HG03432 (cell line): ENCODE results near the gene PRRC2A.

ENCODE experiments used
- ATAC-seq: cut with Tn5 transposase; IDR thresholded peaks from one replicate; pipeline ENCODE4 v1.9.1; 2021; ENCODE audit warnings: mild to moderate bottlenecking, moderate library complexity; ENCODE audit not compliant: unreplicated experiment

PRRC2A gene

DNA sequence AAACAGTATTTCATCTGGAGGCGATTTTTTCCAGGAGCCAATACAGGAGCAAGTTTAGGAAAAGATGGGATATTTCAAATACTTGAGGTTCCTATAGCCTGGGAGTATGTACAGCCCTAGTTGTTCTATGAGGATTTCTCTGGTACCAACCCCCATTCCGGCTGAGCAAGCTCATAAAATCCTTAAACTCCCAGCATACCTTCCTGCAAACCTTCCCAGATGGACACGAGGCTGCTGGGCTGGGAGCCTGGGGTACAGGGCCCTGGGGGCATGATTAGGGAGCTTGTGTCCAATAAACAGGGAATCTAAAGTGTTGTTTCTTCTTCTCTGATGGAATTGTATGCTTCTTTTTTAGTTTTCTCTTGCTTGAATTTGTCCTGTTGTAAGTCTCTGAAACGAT, 1.5 kb downstream of the PRRC2A start:
- ATAC-seq, result no peak

- ATAC-seq, result no peak
Observed at GRCh38 chr6:31622684-31623091, 2.2 kb downstream of the PRRC2A start.

- no peak for ATAC-seq
Observed at GRCh38 chr6:31624070-31624469, 3.6 kb downstream of the PRRC2A start.

- no peak for ATAC-seq
Observed at GRCh38 chr6:31626952-31627351, 6.4 kb downstream of the PRRC2A start.

GRCh38 chr6:31627690-31628287, 7.3 kb downstream of the PRRC2A start:
- no peak for ATAC-seq

DNA sequence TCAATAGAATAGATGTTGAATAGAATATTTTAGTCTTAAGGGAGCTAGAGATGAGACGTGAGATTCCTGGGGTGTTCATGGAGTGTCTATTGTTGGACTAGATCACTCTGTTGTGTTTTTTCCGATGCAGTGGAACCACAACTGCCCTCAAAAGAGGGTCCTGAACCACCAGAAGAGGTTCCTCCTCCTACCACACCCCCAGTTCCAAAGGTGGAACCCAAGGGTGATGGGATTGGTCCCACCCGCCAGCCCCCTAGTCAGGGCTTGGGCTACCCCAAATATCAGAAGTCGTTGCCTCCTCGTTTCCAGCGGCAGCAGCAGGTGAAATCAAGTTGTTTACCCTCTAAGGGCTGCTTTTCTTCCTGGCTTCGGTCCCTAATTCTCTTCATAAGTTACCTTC, 8.5 kb downstream of the PRRC2A start:
- no peak for ATAC-seq

DNA sequence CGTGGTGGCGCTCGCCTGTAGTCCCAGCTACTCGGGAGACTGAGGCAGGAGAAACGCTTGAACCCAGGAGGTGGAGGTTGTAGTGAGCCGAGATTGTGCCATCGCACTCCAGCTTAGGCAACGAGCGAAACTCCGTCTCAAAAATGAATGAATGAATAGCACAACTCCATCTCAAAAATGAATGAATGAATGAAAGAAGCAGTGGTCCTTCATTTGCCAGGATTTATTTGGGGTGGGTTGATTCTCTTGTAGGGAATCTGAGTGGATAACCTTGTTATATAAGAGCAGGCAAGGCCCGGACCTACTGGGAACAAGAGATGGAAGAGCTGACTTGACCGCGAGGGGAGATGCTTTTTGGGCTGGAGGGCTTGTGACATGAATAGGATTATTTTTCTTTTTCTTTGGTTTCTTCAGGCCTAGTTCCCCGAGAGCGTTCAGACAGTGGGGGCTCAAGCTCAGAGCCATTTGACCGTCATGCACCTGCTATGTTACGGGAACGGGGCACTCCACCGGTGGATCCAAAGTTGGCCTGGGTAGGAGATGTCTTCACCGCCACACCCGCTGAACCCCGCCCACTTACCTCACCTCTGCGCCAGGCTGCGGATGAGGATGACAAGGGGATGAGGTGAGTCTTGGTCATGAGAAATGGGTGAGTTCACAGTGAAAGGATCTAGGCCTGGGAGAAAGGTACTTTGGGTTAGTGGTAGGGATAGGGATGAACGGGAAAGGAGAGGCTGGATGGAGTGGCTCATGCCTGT, 9.8 kb downstream of the PRRC2A start:
- ATAC-seq, result no peak

- no peak for ATAC-seq
Observed at GRCh38 chr6:31631209-31631608, 10.7 kb downstream of the PRRC2A start.

DNA sequence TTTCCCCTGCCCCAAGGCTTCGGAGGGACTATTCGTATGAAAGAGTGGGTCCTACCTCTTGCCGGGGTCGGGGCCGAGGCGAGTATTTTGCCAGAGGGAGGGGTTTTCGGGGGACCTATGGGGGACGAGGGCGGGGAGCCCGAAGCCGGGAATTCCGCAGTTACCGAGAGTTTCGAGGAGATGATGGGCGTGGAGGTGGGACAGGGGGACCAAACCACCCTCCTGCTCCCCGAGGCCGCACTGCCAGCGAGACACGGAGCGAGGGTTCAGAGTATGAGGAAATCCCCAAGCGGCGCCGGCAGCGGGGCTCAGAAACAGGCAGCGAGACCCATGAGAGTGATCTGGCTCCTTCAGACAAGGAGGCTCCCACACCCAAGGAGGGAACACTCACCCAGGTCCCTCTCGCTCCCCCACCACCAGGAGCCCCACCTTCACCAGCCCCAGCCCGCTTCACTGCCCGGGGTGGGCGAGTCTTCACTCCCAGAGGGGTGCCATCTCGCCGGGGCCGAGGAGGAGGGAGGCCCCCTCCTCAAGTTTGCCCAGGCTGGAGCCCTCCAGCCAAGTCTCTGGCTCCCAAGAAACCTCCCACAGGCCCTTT, 11.3 kb downstream of the PRRC2A start:
- ATAC-seq, result no peak

DNA sequence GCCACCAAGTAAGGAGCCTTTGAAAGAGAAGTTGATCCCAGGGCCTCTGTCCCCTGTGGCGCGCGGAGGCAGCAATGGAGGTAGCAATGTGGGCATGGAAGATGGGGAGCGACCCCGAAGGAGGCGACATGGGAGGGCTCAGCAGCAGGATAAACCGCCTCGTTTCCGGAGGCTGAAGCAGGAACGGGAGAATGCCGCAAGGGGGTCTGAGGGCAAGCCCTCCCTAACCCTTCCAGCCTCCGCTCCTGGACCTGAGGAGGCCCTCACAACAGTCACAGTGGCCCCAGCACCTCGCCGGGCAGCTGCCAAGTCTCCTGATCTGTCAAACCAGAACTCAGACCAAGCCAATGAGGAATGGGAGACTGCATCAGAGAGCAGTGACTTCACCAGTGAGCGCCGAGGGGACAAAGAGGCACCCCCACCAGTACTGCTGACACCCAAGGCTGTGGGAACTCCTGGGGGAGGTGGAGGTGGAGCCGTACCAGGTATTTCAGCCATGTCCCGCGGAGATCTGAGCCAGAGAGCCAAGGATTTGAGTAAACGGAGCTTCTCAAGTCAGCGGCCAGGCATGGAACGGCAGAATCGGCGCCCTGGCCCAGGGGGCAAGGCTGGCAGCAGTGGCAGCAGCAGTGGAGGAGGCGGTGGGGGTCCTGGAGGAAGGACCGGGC, 11.9 kb downstream of the PRRC2A start:
- ATAC-seq, result no peak

DNA sequence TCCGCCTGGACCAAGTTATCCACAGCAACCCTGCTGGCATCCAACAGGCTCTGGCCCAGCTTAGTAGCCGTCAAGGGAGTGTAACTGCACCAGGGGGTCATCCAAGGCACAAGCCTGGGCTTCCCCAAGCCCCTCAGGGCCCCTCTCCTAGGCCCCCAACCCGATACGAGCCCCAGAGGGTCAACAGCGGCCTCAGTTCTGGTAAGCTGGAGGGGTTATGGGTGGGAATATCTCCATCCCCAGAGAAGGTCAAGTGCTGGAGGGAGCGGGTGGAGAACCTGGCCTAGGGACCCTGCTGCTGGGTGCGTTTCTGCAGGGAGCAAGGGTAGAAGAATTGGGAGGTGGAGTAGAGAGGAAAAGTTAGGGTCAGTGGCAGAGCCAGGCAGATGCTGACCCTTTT, 12.9 kb downstream of the PRRC2A start:
- no peak for ATAC-seq

GRCh38 chr6:31634131-31634530, 13.6 kb downstream of the PRRC2A start:
- no peak for ATAC-seq

DNA sequence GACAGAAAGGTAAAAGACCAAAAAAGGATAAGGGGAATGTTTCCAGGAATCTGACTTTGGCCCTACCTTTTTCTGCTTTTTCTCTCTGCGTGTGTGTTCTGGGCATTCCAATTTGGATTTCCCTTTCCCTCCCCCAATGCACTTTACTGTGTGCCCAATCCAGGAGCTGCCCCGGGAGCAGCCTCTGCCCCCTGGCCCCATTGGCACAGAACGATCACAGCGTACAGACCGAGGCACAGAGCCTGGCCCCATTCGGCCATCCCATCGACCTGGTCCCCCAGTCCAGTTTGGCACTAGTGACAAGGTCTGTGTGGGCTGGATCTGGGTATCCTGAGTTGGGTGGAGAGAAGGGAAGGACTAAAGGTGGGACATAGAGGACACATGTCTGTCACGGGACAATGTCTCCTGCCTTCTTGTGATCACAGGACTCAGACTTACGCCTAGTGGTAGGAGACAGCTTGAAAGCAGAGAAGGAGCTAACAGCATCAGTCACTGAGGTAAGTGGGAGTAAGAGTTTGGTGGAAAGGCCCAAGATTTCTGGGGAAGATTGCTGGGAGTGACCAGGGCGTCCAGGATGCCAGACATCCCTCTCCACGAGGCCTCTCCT, 14.6 kb downstream of the PRRC2A start:
- ATAC-seq, result no peak

DNA sequence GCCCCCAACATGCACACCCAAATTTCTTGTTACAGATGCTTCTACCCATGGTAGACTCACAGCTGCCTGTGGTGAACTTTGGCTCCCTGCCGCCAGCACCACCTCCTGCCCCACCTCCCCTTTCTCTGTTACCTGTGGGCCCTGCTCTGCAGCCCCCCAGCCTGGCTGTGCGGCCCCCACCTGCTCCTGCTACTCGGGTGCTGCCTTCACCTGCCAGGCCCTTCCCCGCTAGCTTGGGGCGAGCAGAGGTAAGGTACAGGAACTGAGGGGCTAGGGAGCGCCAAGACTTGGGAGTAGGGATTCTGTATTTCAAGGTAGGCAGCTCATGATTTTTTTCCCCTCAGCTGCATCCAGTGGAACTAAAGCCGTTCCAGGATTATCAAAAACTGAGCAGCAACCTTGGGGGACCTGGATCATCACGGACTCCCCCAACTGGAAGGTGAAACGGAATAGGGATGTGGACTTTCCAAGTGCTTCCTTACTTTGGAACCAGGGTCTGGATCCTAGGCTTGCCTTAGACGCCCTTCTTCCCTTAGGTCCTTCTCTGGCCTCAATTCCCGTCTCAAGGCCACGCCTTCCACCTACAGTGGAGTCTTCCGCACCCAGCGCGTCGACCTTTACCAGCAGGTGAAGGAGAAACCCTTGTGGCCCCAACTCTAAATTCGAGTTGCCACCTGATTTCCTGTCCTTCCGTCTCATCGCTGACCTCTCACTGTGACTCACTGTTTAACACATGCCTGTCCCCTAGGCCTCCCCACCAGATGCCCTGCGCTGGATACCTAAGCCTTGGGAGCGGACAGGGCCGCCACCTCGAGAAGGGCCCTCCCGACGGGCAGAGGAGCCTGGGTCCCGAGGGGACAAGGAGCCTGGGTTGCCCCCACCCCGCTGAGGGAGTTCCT, 16.4 kb downstream of the PRRC2A start:
- ATAC-seq, result no peak

- no peak for ATAC-seq
Observed at GRCh38 chr6:31639043-31639442, 18.5 kb downstream of the PRRC2A start.

DNA sequence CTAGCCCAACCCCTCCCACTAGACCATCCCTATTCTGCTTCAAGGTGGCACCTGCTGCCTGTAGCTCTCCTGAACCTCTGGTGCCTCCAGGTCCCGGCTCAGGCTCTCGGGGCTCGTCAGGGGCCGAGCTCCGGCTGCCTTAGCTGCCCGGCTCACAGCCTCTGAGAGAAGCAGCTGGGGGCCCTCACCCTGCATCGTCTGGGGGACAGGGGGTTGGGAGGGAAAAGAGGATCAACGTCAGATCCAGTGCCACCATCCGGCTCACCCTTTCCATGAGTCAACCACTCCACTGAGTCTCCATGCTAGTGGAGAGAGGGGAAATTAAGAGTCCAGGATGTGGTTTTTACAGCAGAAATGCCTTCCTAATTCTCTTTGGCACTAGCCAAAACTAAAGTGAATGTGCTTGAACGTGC, 18.9 kb downstream of the PRRC2A start:
- no peak for ATAC-seq

- no peak for ATAC-seq
Observed at GRCh38 chr6:31640612-31641011, 20.1 kb downstream of the PRRC2A start.

GRCh38 chr6:31641370-31641769, 20.9 kb downstream of the PRRC2A start:
- ATAC-seq, result no peak

- no peak for ATAC-seq
Observed at GRCh38 chr6:31642798-31643570, 22.5 kb downstream of the PRRC2A start.
